Measurements from ENCODE around the gene CSPG4. TPM values are rescaled to one million over a fixed set of nuclear protein-coding genes. Genes with fewer than 3 reads are reported as not detected.
"Not testable (repeated sequence)": the region's sequence is repeated elsewhere in the genome, so short reads cannot be mapped to it uniquely, and the experiment has no call there.

CSPG4 gene
- total and polyA plus RNA-seq, 8 donors, result 1.8 to 44.6 (median 20.3) TPM

DNA sequence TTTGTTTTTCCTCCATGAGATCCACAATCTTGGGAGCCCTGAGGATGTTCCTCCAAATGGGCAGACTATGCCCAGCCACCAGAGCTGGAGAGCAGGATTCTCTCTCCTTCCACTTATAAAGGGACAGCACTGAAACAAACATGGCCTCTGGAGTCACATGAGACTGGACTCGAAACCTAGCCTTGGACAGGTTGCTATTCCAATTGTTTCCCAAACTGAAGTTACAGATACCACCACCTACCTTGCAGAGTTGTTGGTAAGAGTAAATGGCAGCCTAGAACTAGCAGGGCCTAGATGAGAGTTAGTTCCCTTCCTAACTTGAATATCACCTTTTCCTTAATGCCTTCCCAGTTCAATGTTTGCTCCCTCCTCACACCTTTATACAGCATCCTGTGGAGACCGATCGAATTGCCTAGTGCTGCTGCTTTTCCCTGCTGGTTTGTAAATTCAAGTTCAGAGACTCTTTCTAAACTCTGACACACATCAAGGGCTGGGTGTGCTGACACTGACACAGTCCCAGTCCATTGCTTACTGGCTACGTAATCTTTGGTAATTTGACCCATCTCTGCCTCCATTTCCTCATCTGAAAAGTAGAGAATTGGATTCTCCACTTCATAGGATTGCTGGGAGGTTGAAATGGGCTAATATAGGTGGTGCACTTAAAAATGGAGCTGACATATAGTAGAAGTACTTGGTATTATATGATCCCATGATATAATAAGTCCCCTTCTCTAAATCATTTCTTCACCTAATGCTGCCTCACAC lies 75.2 kb downstream of the CSPG4 start:
- intact Hi-C loops (cut with DNase I; ENCODE audit: low total_unique reads), result no loop called here
- 48 to 66% (median 56%) methylated on average over 4 of the region's 4 CpGs for WGBS, 5 donors
- TF ChIP-seq CTCF (IDR thresholded peaks at IDR 0.05) (no peak), POLR2AphosphoS5 (IDR thresholded peaks at IDR 0.05) (no peak), EP300 (IDR thresholded peaks at IDR 0.05) (no peak), POLR2A (IDR thresholded peaks at IDR 0.05) (no peak)
- Histone ChIP-seq H3K4me1 (peaks cover 11 to 59% (median 49%) of the 10 kb centered on the region in 4 donors), H3K36me3 (peaks cover 0 to 10% (median 0%) of the 10 kb centered on the region in 4 donors), H3K9me3 (no peaks in the 10 kb centered on the region), H3K27ac (peak overlapping the region in 4 of 5 donors; percentile 92 to 95 (median 93)), H3K4me3 (peak overlapping the region in 3 of 4 donors; percentile 72 to 94 (median 90)), H3K27me3 (no peaks in the 10 kb centered on the region)
- no peak for DNase-seq

GRCh38 chr15:75636026-75636425 lies 76.6 kb downstream of the CSPG4 start:
- Histone ChIP-seq H3K4me1 (peaks cover 11 to 50% (median 44%) of the 10 kb centered on the region in 4 donors), H3K9me3 (no peaks in the 10 kb centered on the region), H3K4me3 (no peak overlapping the region), H3K36me3 (peaks cover 0 to 10% (median 0%) of the 10 kb centered on the region in 4 donors), H3K27me3 (no peaks in the 10 kb centered on the region), H3K27ac (no peak overlapping the region)
- 62 to 70% (median 69%) methylated on average over 6 of the region's 6 CpGs for WGBS, 5 donors
- intact Hi-C loops (cut with DNase I; ENCODE audit: low total_unique reads), result no loop called here
- TF ChIP-seq POLR2A (IDR thresholded peaks at IDR 0.05) (no peak), POLR2AphosphoS5 (IDR thresholded peaks at IDR 0.05) (no peak), CTCF (IDR thresholded peaks at IDR 0.05) (no peak), EP300 (IDR thresholded peaks at IDR 0.05) (no peak)
- no peak for DNase-seq

DNA sequence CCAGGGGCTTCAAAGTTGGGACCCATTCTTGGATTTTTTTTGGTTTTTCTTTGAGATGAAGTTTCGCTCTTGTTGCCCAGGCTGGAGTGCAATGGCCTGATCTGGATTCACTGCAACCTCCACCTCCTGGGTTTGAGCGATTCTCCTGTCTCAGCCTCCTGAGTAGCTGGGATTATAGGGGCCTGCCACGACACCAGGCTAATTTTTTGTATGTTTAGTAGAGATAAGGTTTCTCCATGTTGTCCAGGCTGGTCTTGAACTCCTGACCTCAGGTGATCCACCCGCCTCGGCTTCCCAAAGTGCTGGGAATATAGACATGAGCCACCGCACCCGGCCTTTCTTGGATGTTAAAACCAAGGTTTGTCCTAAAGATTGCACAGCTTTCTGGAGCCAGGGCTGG lies 78.7 kb downstream of the CSPG4 start:
- 82 to 92% (median 84%) methylated on average over 7 of the region's 7 CpGs for WGBS, 5 donors
- H3K4me3 ChIP-seq; H3K27me3 ChIP-seq; H3K27ac ChIP-seq; H3K9me3 ChIP-seq; DNase-seq; intact Hi-C loops (cut with DNase I; ENCODE audit: low total_unique reads): not testable (repeated sequence)
- Histone ChIP-seq H3K36me3 (peaks cover 0 to 10% (median 0%) of the 10 kb centered on the region in 4 donors), H3K4me1 (peaks cover 11 to 38% (median 30%) of the 10 kb centered on the region in 4 donors)

GRCh38 chr15:75631935-75632334 lies 80.7 kb downstream of the CSPG4 start:
- H3K36me3 ChIP-seq, result peaks cover 0 to 4% (median 0%) of the 10 kb centered on the region in 4 donors
- intact Hi-C loops (cut with DNase I; ENCODE audit: low total_unique reads), result no loop called here
- DNase-seq, result no peak
- H3K27me3 ChIP-seq, result no peaks in the 10 kb centered on the region
- no peak for TF ChIP-seq CTCF (IDR thresholded peaks at IDR 0.05)
- TF ChIP-seq POLR2A (IDR thresholded peaks at IDR 0.05), result no peak
- TF ChIP-seq POLR2AphosphoS5 (IDR thresholded peaks at IDR 0.05), result no peak
- TF ChIP-seq EP300 (IDR thresholded peaks at IDR 0.05), result no peak
- H3K4me3 ChIP-seq, result no peak overlapping the region
- peaks cover 0 to 27% (median 13%) of the 10 kb centered on the region in 4 donors for H3K4me1 ChIP-seq
- H3K9me3 ChIP-seq, result no peaks in the 10 kb centered on the region
- H3K27ac ChIP-seq, result no peak overlapping the region
